Measurements from ENCODE around the gene ST7. TPM values are rescaled to one million over a fixed set of nuclear protein-coding genes. Genes with fewer than 3 reads are reported as not detected.

The ST7 gene
- total RNA-seq, 1 experiment from 2014 or later = 19.6 TPM

GRCh38 chr7:117192108-117192507, 238.8 kb downstream of the ST7 start:
- no TSS peak for BruUV-seq (replicated peaks)
- in situ Hi-C loops (cut with HindIII; ENCODE audit: low pct_unique_long_range_greater_than_20kb, low sequenced_read_pairs) = no loop called here
- ATAC-seq (no peak), DNase-seq (ENCODE audit: low read depth, low spot score) (no peak)
- Histone ChIP-seq H3K4me3 (ENCODE audit: low read depth in 2 of 2, low read length in 2 of 2) (no peak overlapping the region), H3K4me1 (ENCODE audit: control insufficient read depth, insufficient read depth, low read length) (no peaks in the 10 kb centered on the region), H3K36me3 (ENCODE audit: control insufficient read depth, insufficient read depth, low read length) (no peaks in the 10 kb centered on the region), H3K9me3 (ENCODE audit: control insufficient read depth, insufficient read depth, low read depth, low read length) (no peaks in the 10 kb centered on the region), H3K27me3 (ENCODE audit: control insufficient read depth, insufficient read depth, low read length) (no peaks in the 10 kb centered on the region), H3K27ac (ENCODE audit: low read length) (no peak overlapping the region)
- ChIA-PET POLR2A (no interaction called here), CTCF (no interaction called here)
- intact Hi-C loops (cut with micrococcal nuclease; ENCODE audit: unreplicated experiment) = no loop called here
- TF ChIP-seq TCF7L2 (IDR thresholded peaks at IDR 0.05; ENCODE audit: low read depth, low read length) = no peak
- TF ChIP-seq, protein P1, sequence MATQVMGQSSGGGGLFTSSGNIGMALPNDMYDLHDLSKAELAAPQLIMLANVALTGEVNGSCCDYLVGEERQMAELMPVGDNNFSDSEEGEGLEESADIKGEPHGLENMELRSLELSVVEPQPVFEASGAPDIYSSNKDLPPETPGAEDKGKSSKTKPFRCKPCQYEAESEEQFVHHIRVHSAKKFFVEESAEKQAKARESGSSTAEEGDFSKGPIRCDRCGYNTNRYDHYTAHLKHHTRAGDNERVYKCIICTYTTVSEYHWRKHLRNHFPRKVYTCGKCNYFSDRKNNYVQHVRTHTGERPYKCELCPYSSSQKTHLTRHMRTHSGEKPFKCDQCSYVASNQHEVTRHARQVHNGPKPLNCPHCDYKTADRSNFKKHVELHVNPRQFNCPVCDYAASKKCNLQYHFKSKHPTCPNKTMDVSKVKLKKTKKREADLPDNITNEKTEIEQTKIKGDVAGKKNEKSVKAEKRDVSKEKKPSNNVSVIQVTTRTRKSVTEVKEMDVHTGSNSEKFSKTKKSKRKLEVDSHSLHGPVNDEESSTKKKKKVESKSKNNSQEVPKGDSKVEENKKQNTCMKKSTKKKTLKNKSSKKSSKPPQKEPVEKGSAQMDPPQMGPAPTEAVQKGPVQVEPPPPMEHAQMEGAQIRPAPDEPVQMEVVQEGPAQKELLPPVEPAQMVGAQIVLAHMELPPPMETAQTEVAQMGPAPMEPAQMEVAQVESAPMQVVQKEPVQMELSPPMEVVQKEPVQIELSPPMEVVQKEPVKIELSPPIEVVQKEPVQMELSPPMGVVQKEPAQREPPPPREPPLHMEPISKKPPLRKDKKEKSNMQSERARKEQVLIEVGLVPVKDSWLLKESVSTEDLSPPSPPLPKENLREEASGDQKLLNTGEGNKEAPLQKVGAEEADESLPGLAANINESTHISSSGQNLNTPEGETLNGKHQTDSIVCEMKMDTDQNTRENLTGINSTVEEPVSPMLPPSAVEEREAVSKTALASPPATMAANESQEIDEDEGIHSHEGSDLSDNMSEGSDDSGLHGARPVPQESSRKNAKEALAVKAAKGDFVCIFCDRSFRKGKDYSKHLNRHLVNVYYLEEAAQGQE (IDR thresholded peaks at IDR 0.05; ENCODE audit: insufficient read depth in 1 of 2, low read depth in 2 of 2, low read length in 1 of 2) = no peak
- no peak for TF ChIP-seq POLR2AphosphoS5 (IDR thresholded peaks at IDR 0.05; ENCODE audit: low read depth, low read length)

DNA sequence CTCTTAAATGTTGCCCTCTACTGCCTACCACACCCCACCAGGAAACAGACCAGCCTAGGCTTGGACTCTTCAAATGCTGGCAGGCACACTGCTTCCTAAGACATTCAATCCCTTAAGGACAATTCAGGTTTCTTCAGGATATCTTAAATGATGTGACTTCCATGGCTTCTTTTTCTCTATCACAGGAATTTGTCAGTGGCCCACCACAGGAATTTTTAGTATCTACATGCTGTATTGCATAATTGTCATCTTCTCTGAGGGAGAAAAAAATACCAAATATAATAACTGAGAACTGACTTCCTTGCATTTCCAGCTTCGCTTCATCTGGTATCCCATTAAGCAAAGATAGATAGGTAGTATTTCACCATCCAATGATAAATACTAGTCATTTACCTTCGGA, 240.3 kb downstream of the ST7 start:
- H3K27ac ChIP-seq (ENCODE audit: low read length) = no peak overlapping the region
- no peak overlapping the region for H3K4me3 ChIP-seq (ENCODE audit: low read depth in 2 of 2, low read length in 2 of 2)
- H3K36me3 ChIP-seq (ENCODE audit: control insufficient read depth, insufficient read depth, low read length) = no peaks in the 10 kb centered on the region
- intact Hi-C loops (cut with micrococcal nuclease; ENCODE audit: unreplicated experiment) = no loop called here
- CTCF ChIA-PET = no interaction called here
- no peak for ATAC-seq
- no peaks in the 10 kb centered on the region for H3K9me3 ChIP-seq (ENCODE audit: control insufficient read depth, insufficient read depth, low read depth, low read length)
- no peaks in the 10 kb centered on the region for H3K27me3 ChIP-seq (ENCODE audit: control insufficient read depth, insufficient read depth, low read length)
- in situ Hi-C loops (cut with HindIII; ENCODE audit: low pct_unique_long_range_greater_than_20kb, low sequenced_read_pairs) = no loop called here
- no TSS peak for BruUV-seq (replicated peaks)
- POLR2A ChIA-PET = no interaction called here
- TF ChIP-seq, protein P1 (IDR thresholded peaks at IDR 0.05; ENCODE audit: insufficient read depth in 1 of 2, low read depth in 2 of 2, low read length in 1 of 2) = no peak
- TF ChIP-seq SIN3A (IDR thresholded peaks at IDR 0.05; ENCODE audit: borderline replicate concordance, insufficient read depth, low read depth, low read length) (no peak), CTCF (IDR thresholded peaks at IDR 0.05) (no peak), POLR2AphosphoS5 (IDR thresholded peaks at IDR 0.05; ENCODE audit: low read depth, low read length) (no peak), TCF7L2 (IDR thresholded peaks at IDR 0.05; ENCODE audit: low read depth, low read length) (no peak)
- no peaks in the 10 kb centered on the region for H3K4me1 ChIP-seq (ENCODE audit: control insufficient read depth, insufficient read depth, low read length)
- DNase-seq (ENCODE audit: low read depth, low spot score) = no peak

All from Panc1 (cell line).